Thyroid gland (tissue), 4 donors: ENCODE measurements around the gene PLCB4.

ENCODE experiments used
- CTCF ChIP-seq, 6 experiments: fragments of 200-600 bp in 3 of 6; fragments of 450-650 bp in 3 of 6; sonication (generic) in 3 of 6; IDR thresholded peaks; one replicate each; pipeline ENCODE4 v1.5.1; 2016 to 2019; ENCODE audit warnings: antibody characterized with exemption in 6 of 6, mild to moderate bottlenecking in 2 of 6, inconsistent platforms in 1 of 6, moderate library complexity in 1 of 6
- POLR2A ChIP-seq, 2 donors: fragments of 450-650 bp; IDR thresholded peaks; one replicate each; pipeline ENCODE4 v1.6.1; 2017; ENCODE audit warnings: antibody characterized with exemption in 2 of 2, mild to moderate bottlenecking in 2 of 2, moderate library complexity in 1 of 2

GRCh38 chr20:9439806-9440205 is 370.9 kb downstream of the PLCB4 start:
- TF ChIP-seq POLR2A (IDR thresholded peaks at IDR 0.05) (no peak), CTCF (IDR thresholded peaks at IDR 0.05) (no peak)
